SU-DHL-6 (cell line): ENCODE measurements around the gene PRPF39.

ENCODE experiments used
- H2AFZ ChIP-seq: fragments of 200-600 bp; sonication (generic); 2 replicates; pipeline ENCODE4 v1.6.1; 2014; ENCODE audit warnings: low read depth, mild to moderate bottlenecking, moderate library complexity, mixed read lengths, antibody characterized with exemption, low read length; ENCODE audit not compliant: severe bottlenecking
- H3F3A ChIP-seq: fragments of 200-600 bp; shearing (Covaris generic); 2 replicates; pipeline ENCODE4 v1.6.0; 2016; ENCODE audit warnings: antibody characterized with exemption, mild to moderate bottlenecking; ENCODE audit not compliant: insufficient read depth
- H3K27ac ChIP-seq: fragments of 200-600 bp; sonication (generic); 2 replicates; pipeline ENCODE4 v1.5.1; 2016; ENCODE audit warnings: low read depth, mild to moderate bottlenecking, low read length, moderate library complexity, mixed read lengths
- H3K27me3 ChIP-seq: fragments of 200-600 bp; sonication (generic), shearing (Covaris generic); 2 replicates; pipeline ENCODE4 v1.6.0; 2014; ENCODE audit warnings: mild to moderate bottlenecking, low read length
- H3K36me3 ChIP-seq: fragments of 200-600 bp; sonication (generic); 2 replicates; pipeline ENCODE4 v1.6.1; 2014; ENCODE audit warnings: mild to moderate bottlenecking, low read length, mixed read lengths
- H3K4me2 ChIP-seq: fragments of 300-600, 200-600 bp; shearing (Covaris generic), sonication (generic); 2 replicates; pipeline ENCODE4 v1.6.0; 2014; ENCODE audit warnings: low read length, low read depth, mild to moderate bottlenecking; ENCODE audit not compliant: poor library complexity, severe bottlenecking
- H3K4me3 ChIP-seq: fragments of 200-600 bp; sonication (generic); 2 replicates; pipeline ENCODE4 v1.5.1; 2014; ENCODE audit warnings: antibody characterized with exemption, low read length, mild to moderate bottlenecking, mixed read lengths; ENCODE audit not compliant: insufficient read depth, poor library complexity, severe bottlenecking
- H3K79me2 ChIP-seq: fragments of 200-600 bp; sonication (generic); 2 replicates; pipeline ENCODE4 v1.6.1; 2014; ENCODE audit warnings: mild to moderate bottlenecking, low read length, moderate library complexity; ENCODE audit not compliant: insufficient read depth
- H3K9ac ChIP-seq: fragments of 200-600 bp; sonication (generic); 2 replicates; pipeline ENCODE4 v1.7.0; 2014; ENCODE audit warnings: mild to moderate bottlenecking, low read length
- H3K9me2 ChIP-seq: fragments of 200-600 bp; sonication (generic); replicated peaks from 2 replicates; pipeline ENCODE4 v1.6.1; 2014; ENCODE audit warnings: low read length; ENCODE audit not compliant: insufficient read depth
- H3K9me3 ChIP-seq: fragments of 200-600 bp; sonication (generic); 2 replicates; pipeline ENCODE4 v1.6.1; 2014; ENCODE audit warnings: low read length, mixed read lengths; ENCODE audit not compliant: insufficient read depth
- H4K20me1 ChIP-seq: fragments of 200-600 bp; sonication (generic); 2 replicates; pipeline ENCODE4 v1.6.1; 2014; ENCODE audit warnings: low read depth, mild to moderate bottlenecking, antibody characterized with exemption, low read length, moderate library complexity, mixed read lengths
- EZH2phosphoT487 ChIP-seq: fragments of 200-600 bp; sonication (generic), shearing (Covaris generic); conservative IDR thresholded peaks from 2 replicates; pipeline ENCODE4 v1.6.1; 2018; ENCODE audit warnings: mild to moderate bottlenecking, antibody characterized with exemption, low read length, moderate library complexity, mixed read lengths
- TF ChIP-seq, protein P1 (sequence below): fragments of 200-600 bp; sonication (generic); IDR thresholded peaks from one replicate; pipeline ENCODE4 v1.5.1; 2017; ENCODE audit warnings: antibody characterized with exemption, mild to moderate bottlenecking, low read length, moderate library complexity; ENCODE audit not compliant: insufficient read depth, poor library complexity, severe bottlenecking

The PRPF39 gene

DNA sequence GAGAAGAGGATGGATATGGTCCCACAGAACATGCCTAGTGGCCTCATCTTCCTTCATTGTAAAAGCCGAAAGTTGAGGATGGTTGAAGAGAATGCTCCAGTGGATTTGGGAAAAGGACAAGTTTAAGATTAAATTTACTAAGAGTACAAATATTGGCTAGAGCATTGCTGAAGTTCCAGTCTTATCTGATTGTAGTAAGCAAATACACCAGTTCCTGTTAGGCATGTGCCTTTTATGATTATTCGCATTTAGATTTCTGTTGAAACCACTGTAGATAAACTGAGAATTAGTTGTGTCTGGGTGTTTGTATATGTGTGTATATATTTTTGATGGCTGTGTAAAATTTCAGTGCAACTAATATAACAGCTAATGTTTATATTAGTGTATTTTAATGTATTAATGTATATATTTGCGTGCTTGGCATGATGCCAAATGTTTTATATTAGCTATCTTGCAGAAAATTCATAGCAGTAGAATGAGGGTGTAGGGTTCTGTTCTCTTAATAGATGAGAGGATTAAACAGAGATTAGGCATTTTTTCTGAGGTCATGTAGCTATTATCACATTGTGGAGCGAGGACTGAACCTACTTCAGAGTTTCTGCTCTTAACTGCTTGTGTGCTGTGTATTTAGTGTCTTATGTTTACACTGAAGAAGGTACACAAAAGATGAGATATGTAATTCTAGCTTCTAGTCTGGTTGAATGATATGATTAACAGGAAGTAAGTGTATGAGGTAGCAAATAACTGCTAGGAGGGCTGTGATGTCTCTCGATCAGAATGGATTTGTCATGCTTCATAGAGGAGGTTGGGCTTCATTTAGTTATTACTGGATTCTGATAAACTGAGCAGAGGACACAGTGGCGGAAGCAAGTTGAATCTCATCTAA lies 29.2 kb downstream of the PRPF39 start:
- Histone ChIP-seq H3F3A (peaks cover 18% of the 10 kb centered on the region; the same call in 1 of the 2 replicates), H3K9me3 (no peaks in the 10 kb centered on the region), H3K27me3 (no peaks in the 10 kb centered on the region), H3K4me3 (no peak overlapping the region), H3K27ac (no peak overlapping the region), H3K36me3 (peaks cover 66% of the 10 kb centered on the region), H2AFZ (no peak overlapping the region), H4K20me1 (no peaks in the 10 kb centered on the region), H3K79me2 (no peaks in the 10 kb centered on the region; the same call in 1 of the 2 replicates), H3K9ac (no peak overlapping the region), H3K9me2 (no peaks in the 10 kb centered on the region), H3K4me2 (no peak overlapping the region)
- TF ChIP-seq, protein P1, sequence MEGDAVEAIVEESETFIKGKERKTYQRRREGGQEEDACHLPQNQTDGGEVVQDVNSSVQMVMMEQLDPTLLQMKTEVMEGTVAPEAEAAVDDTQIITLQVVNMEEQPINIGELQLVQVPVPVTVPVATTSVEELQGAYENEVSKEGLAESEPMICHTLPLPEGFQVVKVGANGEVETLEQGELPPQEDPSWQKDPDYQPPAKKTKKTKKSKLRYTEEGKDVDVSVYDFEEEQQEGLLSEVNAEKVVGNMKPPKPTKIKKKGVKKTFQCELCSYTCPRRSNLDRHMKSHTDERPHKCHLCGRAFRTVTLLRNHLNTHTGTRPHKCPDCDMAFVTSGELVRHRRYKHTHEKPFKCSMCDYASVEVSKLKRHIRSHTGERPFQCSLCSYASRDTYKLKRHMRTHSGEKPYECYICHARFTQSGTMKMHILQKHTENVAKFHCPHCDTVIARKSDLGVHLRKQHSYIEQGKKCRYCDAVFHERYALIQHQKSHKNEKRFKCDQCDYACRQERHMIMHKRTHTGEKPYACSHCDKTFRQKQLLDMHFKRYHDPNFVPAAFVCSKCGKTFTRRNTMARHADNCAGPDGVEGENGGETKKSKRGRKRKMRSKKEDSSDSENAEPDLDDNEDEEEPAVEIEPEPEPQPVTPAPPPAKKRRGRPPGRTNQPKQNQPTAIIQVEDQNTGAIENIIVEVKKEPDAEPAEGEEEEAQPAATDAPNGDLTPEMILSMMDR = no peak
- TF ChIP-seq EZH2phosphoT487 = no peak

GRCh38 chr14:45114327-45114726 lies 30.4 kb downstream of the PRPF39 start:
- Histone ChIP-seq H3K27me3 (no peaks in the 10 kb centered on the region), H2AFZ (no peak overlapping the region), H3K79me2 (no peaks in the 10 kb centered on the region; the same call in 1 of the 2 replicates), H3F3A (peaks cover 11% of the 10 kb centered on the region; the same call in 1 of the 2 replicates), H3K9me3 (no peaks in the 10 kb centered on the region), H3K36me3 (peaks cover 63% of the 10 kb centered on the region), H3K4me3 (no peak overlapping the region), H3K4me2 (no peak overlapping the region), H4K20me1 (no peaks in the 10 kb centered on the region), H3K9me2 (no peaks in the 10 kb centered on the region), H3K9ac (no peak overlapping the region), H3K27ac (no peak overlapping the region)
- TF ChIP-seq EZH2phosphoT487 = no peak
- TF ChIP-seq, protein P1 = no peak

GRCh38 chr14:45118594-45118993 lies 34.7 kb downstream of the PRPF39 start:
- Histone ChIP-seq H3K27ac (no peak overlapping the region), H3K27me3 (no peaks in the 10 kb centered on the region), H3K9ac (no peak overlapping the region), H3K9me3 (no peaks in the 10 kb centered on the region), H3K4me3 (no peak overlapping the region), H3K79me2 (no peaks in the 10 kb centered on the region), H4K20me1 (no peaks in the 10 kb centered on the region), H3K9me2 (no peaks in the 10 kb centered on the region), H2AFZ (no peak overlapping the region), H3F3A (peaks cover 11% of the 10 kb centered on the region; the same call in 1 of the 2 replicates), H3K36me3 (peaks cover 51% of the 10 kb centered on the region), H3K4me2 (no peak overlapping the region)
- TF ChIP-seq EZH2phosphoT487 = no peak
- TF ChIP-seq, protein P1 = no peak
